ENCODE measurements around the gene APOC3. TPM values are rescaled to one million over a fixed set of nuclear protein-coding genes. Genes with fewer than 3 reads are reported as not detected.
"Not testable (repeated sequence)": the region's sequence is repeated elsewhere in the genome, so short reads cannot be mapped to it uniquely, and the experiment has no call there.

The APOC3 gene
- total RNA-seq, 3 donors from 2014 or later: not detected

- intact Hi-C loops (cut with DNase I; ENCODE audit: low total_unique reads): no loop called here
- H3K27me3 ChIP-seq: no peaks in the 10 kb centered on the region
- no peak overlapping the region for H3K4me3 ChIP-seq
- H3K36me3 ChIP-seq: no peaks in the 10 kb centered on the region
- no peak for TF ChIP-seq POLR2AphosphoS5 (IDR thresholded peaks at IDR 0.05)
- TF ChIP-seq CTCF (IDR thresholded peaks at IDR 0.05): no peak
- TF ChIP-seq POLR2A (IDR thresholded peaks at IDR 0.05): no peak
- no peak for DNase-seq (ENCODE audit: low spot score in 2 of 2)
- H3K9me3 ChIP-seq: no peaks in the 10 kb centered on the region
- H3K27ac ChIP-seq: no peak overlapping the region
- H3K4me1 ChIP-seq: no peaks in the 10 kb centered on the region
Observed at GRCh38 chr11:116800610-116801009, 29.1 kb upstream of the APOC3 start.

GRCh38 chr11:116801662-116802061 lies 28.0 kb upstream of the APOC3 start:
- H3K27me3 ChIP-seq; intact Hi-C loops (cut with DNase I; ENCODE audit: low total_unique reads): not testable (repeated sequence)

GRCh38 chr11:116804001-116804400 lies 25.7 kb upstream of the APOC3 start:
- Histone ChIP-seq H3K4me1 (no peaks in the 10 kb centered on the region), H3K27me3 (no peaks in the 10 kb centered on the region), H3K4me3 (no peak overlapping the region), H3K27ac (no peak overlapping the region), H3K9me3 (no peaks in the 10 kb centered on the region), H3K36me3 (no peaks in the 10 kb centered on the region)
- no peak for DNase-seq (ENCODE audit: low spot score in 2 of 2)
- TF ChIP-seq CTCF (IDR thresholded peaks at IDR 0.05) (no peak), POLR2AphosphoS5 (IDR thresholded peaks at IDR 0.05) (no peak), POLR2A (IDR thresholded peaks at IDR 0.05) (no peak)
- intact Hi-C loops (cut with DNase I; ENCODE audit: low total_unique reads): no loop called here

More at GRCh38 chr11:116801662-116802061, 28.0 kb upstream of the APOC3 start:
- DNase-seq (ENCODE audit: low spot score in 2 of 2); H3K36me3 ChIP-seq; H3K4me1 ChIP-seq; H3K4me3 ChIP-seq; H3K9me3 ChIP-seq; H3K27ac ChIP-seq: not testable (repeated sequence)

GRCh38 chr11:116807601-116808261 lies 22.0 kb upstream of the APOC3 start:
- DNase-seq (ENCODE audit: low spot score in 2 of 2): peak in 1 of 2 donors; percentile 45
- Histone ChIP-seq H3K4me3 (no peak overlapping the region), H3K36me3 (no peaks in the 10 kb centered on the region), H3K27ac (no peak overlapping the region), H3K27me3 (no peaks in the 10 kb centered on the region), H3K9me3 (no peaks in the 10 kb centered on the region), H3K4me1 (no peaks in the 10 kb centered on the region)
- intact Hi-C loops (cut with DNase I; ENCODE audit: low total_unique reads): no loop called here
- no peak for TF ChIP-seq POLR2A (IDR thresholded peaks at IDR 0.05)
- TF ChIP-seq POLR2AphosphoS5 (IDR thresholded peaks at IDR 0.05): no peak
- no peak for TF ChIP-seq CTCF (IDR thresholded peaks at IDR 0.05)

- H3K4me3 ChIP-seq: no peak overlapping the region
- H3K27ac ChIP-seq: peak overlapping the region in 1 of 2 donors; percentile 37
- TF ChIP-seq CTCF (IDR thresholded peaks at IDR 0.05) (no peak), POLR2AphosphoS5 (IDR thresholded peaks at IDR 0.05) (no peak), POLR2A (IDR thresholded peaks at IDR 0.05) (no peak)
- H3K9me3 ChIP-seq: no peaks in the 10 kb centered on the region
- intact Hi-C loops (cut with DNase I; ENCODE audit: low total_unique reads): no loop called here
- H3K27me3 ChIP-seq: no peaks in the 10 kb centered on the region
- peak in 1 of 2 donors; percentile 45 for DNase-seq (ENCODE audit: low spot score in 2 of 2)
- no peaks in the 10 kb centered on the region for H3K4me1 ChIP-seq
- no peaks in the 10 kb centered on the region for H3K36me3 ChIP-seq
Observed at GRCh38 chr11:116808262-116809175, 21.2 kb upstream of the APOC3 start.
